A673 (cell line): ENCODE results near the gene TACR2. TPM values are rescaled to one million over a fixed set of nuclear protein-coding genes. Genes with fewer than 3 reads are reported as not detected.

Experiments
- BruUV-seq: library from RNA; stranded (reverse); fragments of 400-500 nt; replicated peaks from 2 replicates; lab custom pipeline; 2021; lab: Mats Ljungman, UMichigan
- CTCF ChIA-PET: fragments of 300-600 bp; sonication (Branson Sonifier 250); formaldehyde crosslinking; loops from one replicate; lab custom pipeline; 2022; ENCODE audit warnings: antibody characterized with exemption; lab: Charles Lee
- POLR2A ChIA-PET: fragments of 300-600 bp; sonication (Branson Sonifier 250); formaldehyde crosslinking; loops from one replicate; lab custom pipeline; 2022; ENCODE audit warnings: antibody characterized with exemption; ENCODE audit not compliant: low non-redundant PET; lab: Charles Lee
- DNase-seq: peaks from one replicate; pipeline ENCODE4 v3.0.0-alpha.2; 2015; ENCODE audit warnings: low spot score
- H3K27ac ChIP-seq: fragments of 200-600 bp; sonication (generic); 2 replicates; pipeline ENCODE4 v1.5.1; 2016; ENCODE audit warnings: mixed run types, low read depth, mild to moderate bottlenecking, mixed read lengths, antibody characterized with exemption, low read length; ENCODE audit not compliant: poor library complexity, severe bottlenecking
- H3K27me3 ChIP-seq: fragments of 200-600 bp; sonication (generic); replicated peaks from 2 replicates; pipeline ENCODE4 v1.6.1; 2017; ENCODE audit warnings: mixed run types, low read depth, mild to moderate bottlenecking, mixed read lengths, antibody characterized with exemption, low read length; ENCODE audit not compliant: insufficient read depth, poor library complexity
- H3K36me3 ChIP-seq: fragments of 200-600 bp; sonication (generic); 2 replicates; pipeline ENCODE4 v1.6.1; 2016; ENCODE audit warnings: mixed run types, mild to moderate bottlenecking, mixed read lengths, antibody characterized with exemption, low read length; ENCODE audit not compliant: insufficient read depth, poor library complexity, severe bottlenecking
- H3K4me1 ChIP-seq: fragments of 200-600 bp; sonication (generic); 2 replicates; pipeline ENCODE4 v1.6.1; 2017; ENCODE audit warnings: mixed run types, mild to moderate bottlenecking, mixed read lengths, antibody characterized with exemption, low read length; ENCODE audit not compliant: insufficient read depth, poor library complexity, severe bottlenecking
- H3K4me3 ChIP-seq: fragments of 200-600 bp; sonication (generic); 2 replicates; pipeline ENCODE4 v1.5.1; 2016; ENCODE audit warnings: low read depth, mixed run types, mild to moderate bottlenecking, mixed read lengths, low read length; ENCODE audit not compliant: poor library complexity, severe bottlenecking
- H3K9me3 ChIP-seq: fragments of 200-600 bp; sonication (generic); 2 replicates; pipeline ENCODE4 v1.6.1; 2016; ENCODE audit warnings: mixed run types, low read depth, mild to moderate bottlenecking, mixed read lengths, antibody characterized with exemption, low read length; ENCODE audit not compliant: poor library complexity, severe bottlenecking
- CTCF ChIP-seq: fragments of 300-800, 200-600 bp; sonication (generic); conservative IDR thresholded peaks from 2 replicates; pipeline ENCODE4 v1.5.1; 2017; ENCODE audit warnings: low read depth, mild to moderate bottlenecking, antibody characterized with exemption, low read length, moderate library complexity, mixed read lengths
- EZH2 ChIP-seq: fragments of 200-600 bp; sonication (generic); IDR thresholded peaks from 2 replicates; pipeline ENCODE4 v1.6.1; 2017; ENCODE audit warnings: borderline replicate concordance, low read depth, mild to moderate bottlenecking, mixed read lengths, antibody characterized with exemption, low read length; ENCODE audit not compliant: poor library complexity, severe bottlenecking
- intact Hi-C: fragments of 100-400 bp; cut with micrococcal nuclease; formaldehyde crosslinking; loops from one replicate; pipeline ENCODE4 v1.10.0; 2022; ENCODE audit not compliant: unreplicated experiment
- total RNA-seq: library from RNA; stranded (reverse); gene quantifications from 2 replicates; pipeline ENCODE4 v1.2.3, GENCODE V29; 2021

The TACR2 gene
- total RNA-seq, 1 experiment from 2014 or later, result 0.21 TPM

- H3K9me3 ChIP-seq, result no peaks in the 10 kb centered on the region
- CTCF ChIA-PET, result no interaction called here
- POLR2A ChIA-PET, result no interaction called here
- H3K4me3 ChIP-seq, result no peak overlapping the region
- intact Hi-C loops, result no loop called here
- H3K36me3 ChIP-seq, result no peaks in the 10 kb centered on the region
- no peaks in the 10 kb centered on the region for H3K4me1 ChIP-seq
- no peak overlapping the region for H3K27ac ChIP-seq
- no TSS peak for BruUV-seq
- DNase-seq, result no peak
- TF ChIP-seq EZH2 (no peak), CTCF (no peak)
- H3K27me3 ChIP-seq, result no peaks in the 10 kb centered on the region
Measured at GRCh38 chr10:69459101-69459790, 42.5 kb upstream of the TACR2 start.

- no peaks in the 10 kb centered on the region for H3K27me3 ChIP-seq
- CTCF ChIA-PET, result no interaction called here
- no peaks in the 10 kb centered on the region for H3K36me3 ChIP-seq
- no TSS peak for BruUV-seq
- TF ChIP-seq EZH2 (no peak), CTCF (no peak)
- H3K4me3 ChIP-seq, result no peak overlapping the region
- no peak overlapping the region for H3K27ac ChIP-seq
- DNase-seq, result no peak
- H3K4me1 ChIP-seq, result no peaks in the 10 kb centered on the region
- POLR2A ChIA-PET, result no interaction called here
- intact Hi-C loops, result no loop called here
- no peaks in the 10 kb centered on the region for H3K9me3 ChIP-seq
Measured at GRCh38 chr10:69458430-69459100, 41.8 kb upstream of the TACR2 start.

- H3K36me3 ChIP-seq, result no peaks in the 10 kb centered on the region
- POLR2A ChIA-PET, result no interaction called here
- TF ChIP-seq EZH2, result no peak
- no peak for TF ChIP-seq CTCF
- H3K27ac ChIP-seq, result no peak overlapping the region
- H3K4me1 ChIP-seq, result no peaks in the 10 kb centered on the region
- no TSS peak for BruUV-seq
- H3K9me3 ChIP-seq, result no peaks in the 10 kb centered on the region
- CTCF ChIA-PET, result no interaction called here
- H3K4me3 ChIP-seq, result no peak overlapping the region
- H3K27me3 ChIP-seq, result no peaks in the 10 kb centered on the region
- intact Hi-C loops, result no loop called here
- no peak for DNase-seq
Measured at GRCh38 chr10:69457771-69458237, 41.1 kb upstream of the TACR2 start.
